Mucosa of rectum (tissue), 2 donors: ENCODE measurements around the gene SORBS2.

Source experiments
- H3K27ac ChIP-seq, 2 donors: one replicate each; pipeline ENCODE4 v1.7.0; 2013; ENCODE audit warnings: inconsistent platforms in 2 of 2, low read depth in 2 of 2, low read length in 2 of 2
- H3K27me3 ChIP-seq, 2 donors: one replicate each; pipeline ENCODE4 v1.7.0; 2013; ENCODE audit warnings: low read length in 2 of 2; ENCODE audit not compliant: control insufficient read depth in 2 of 2, insufficient read depth in 2 of 2
- H3K36me3 ChIP-seq, 2 donors: one replicate each; pipeline ENCODE4 v1.7.0; 2013; ENCODE audit warnings: low read length in 2 of 2; ENCODE audit not compliant: control insufficient read depth in 2 of 2, insufficient read depth in 2 of 2
- H3K4me1 ChIP-seq, 2 donors: one replicate each; pipeline ENCODE4 v1.7.0; 2013; ENCODE audit warnings: low read length in 2 of 2, mild to moderate bottlenecking in 1 of 2; ENCODE audit not compliant: control insufficient read depth in 2 of 2, insufficient read depth in 2 of 2
- H3K4me3 ChIP-seq, 2 donors: one replicate each; pipeline ENCODE4 v1.7.0; 2013; ENCODE audit warnings: low read length in 2 of 2
- H3K9ac ChIP-seq, 2 donors: one replicate each; pipeline ENCODE4 v1.7.0; 2013; ENCODE audit warnings: low read length in 2 of 2, low read depth in 1 of 2, mild to moderate bottlenecking in 1 of 2
- H3K9me3 ChIP-seq, 2 donors: one replicate each; pipeline ENCODE4 v1.7.0; 2013; ENCODE audit warnings: low read length in 2 of 2; ENCODE audit not compliant: control insufficient read depth in 2 of 2
- donor health status: healthy.
- donor health status: Normal muscosa, but diverticular disease.

The SORBS2 gene

DNA sequence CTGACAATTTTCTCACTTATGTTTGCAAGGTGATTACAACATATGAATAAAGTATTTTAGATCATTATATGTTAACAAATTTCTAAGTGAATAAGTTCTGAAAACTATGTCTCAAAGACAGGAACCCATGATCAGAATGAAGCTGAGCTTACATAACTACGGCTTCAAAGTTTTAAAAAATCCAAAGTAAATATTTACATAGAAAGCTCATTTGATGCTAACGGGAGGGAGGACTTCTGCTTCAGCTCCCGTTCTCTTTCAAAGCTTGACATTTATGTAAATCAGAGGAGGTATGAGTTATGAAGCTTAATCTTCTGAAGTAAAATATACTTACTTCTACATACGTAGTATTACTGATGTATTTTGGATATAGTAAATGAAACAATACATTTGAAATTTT is 203.8 kb downstream of the SORBS2 start:
- no peak overlapping the region for H3K4me3 ChIP-seq
- H3K27me3 ChIP-seq, result no peaks in the 10 kb centered on the region
- peaks cover 5 to 9% of the 10 kb centered on the region in 2 donors for H3K36me3 ChIP-seq
- no peaks in the 10 kb centered on the region for H3K9me3 ChIP-seq
- no peaks in the 10 kb centered on the region for H3K4me1 ChIP-seq
- no peak overlapping the region for H3K27ac ChIP-seq
- no peak overlapping the region for H3K9ac ChIP-seq

DNA sequence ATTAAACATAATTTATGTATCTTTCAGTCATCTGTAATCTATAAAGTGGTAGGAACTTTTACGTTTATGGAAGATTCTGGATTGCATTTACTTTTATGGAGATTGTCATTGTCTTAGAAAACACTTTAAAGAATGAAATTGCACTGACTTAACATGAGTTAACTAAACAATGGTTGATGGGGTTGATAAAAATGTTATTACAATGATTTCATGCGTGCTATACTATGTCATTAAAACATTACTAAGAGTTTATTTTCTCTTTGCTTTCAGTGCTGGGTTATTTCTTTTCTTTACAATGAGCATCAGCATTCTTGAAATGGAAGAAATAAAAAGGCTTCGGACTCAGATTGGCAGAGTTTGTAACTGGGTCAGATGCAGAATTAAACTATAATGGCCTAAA is 209.6 kb downstream of the SORBS2 start:
- Histone ChIP-seq H3K27me3 (no peaks in the 10 kb centered on the region), H3K36me3 (peaks cover 4 to 5% of the 10 kb centered on the region in 2 donors), H3K4me1 (no peaks in the 10 kb centered on the region), H3K9me3 (no peaks in the 10 kb centered on the region), H3K4me3 (no peak overlapping the region), H3K9ac (no peak overlapping the region), H3K27ac (no peak overlapping the region)

DNA sequence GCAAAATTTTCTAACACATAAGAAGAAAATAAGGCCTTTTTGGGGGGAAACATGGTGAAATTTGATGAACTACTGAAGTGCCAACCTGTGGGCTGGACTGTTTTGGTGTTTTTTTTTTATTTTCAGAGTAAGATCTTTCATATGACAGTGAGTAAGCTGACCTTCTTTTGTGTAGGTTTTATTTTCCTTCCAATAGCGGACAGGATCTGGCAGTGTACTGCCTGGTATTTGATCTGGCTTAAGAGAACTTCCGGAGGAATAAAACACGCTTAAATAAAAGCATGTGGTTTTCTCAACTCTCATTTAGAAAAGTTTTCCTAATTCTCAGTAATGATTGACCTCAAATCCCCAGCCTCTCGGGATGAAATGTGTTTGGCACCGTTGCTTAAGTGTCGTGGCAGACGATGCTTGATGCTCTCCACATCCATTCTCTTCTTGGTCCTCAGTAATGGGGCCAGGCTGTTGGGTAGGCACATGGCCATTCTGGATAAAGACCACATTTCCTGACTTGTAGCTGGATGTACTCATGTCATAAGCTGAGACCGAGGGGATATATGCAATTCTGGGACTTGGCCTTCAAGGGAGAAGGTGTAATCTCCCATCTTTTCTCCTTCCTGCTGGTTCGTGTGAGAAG is 211.1 kb downstream of the SORBS2 start:
- H3K27me3 ChIP-seq, result no peaks in the 10 kb centered on the region
- H3K9me3 ChIP-seq, result no peaks in the 10 kb centered on the region
- no peak overlapping the region for H3K4me3 ChIP-seq
- no peak overlapping the region for H3K27ac ChIP-seq
- H3K36me3 ChIP-seq, result no peaks in the 10 kb centered on the region
- no peak overlapping the region for H3K9ac ChIP-seq
- no peaks in the 10 kb centered on the region for H3K4me1 ChIP-seq

- Histone ChIP-seq H3K9ac (no peak overlapping the region), H3K9me3 (no peaks in the 10 kb centered on the region), H3K4me1 (no peaks in the 10 kb centered on the region), H3K27me3 (no peaks in the 10 kb centered on the region), H3K27ac (no peak overlapping the region), H3K4me3 (no peak overlapping the region), H3K36me3 (no peaks in the 10 kb centered on the region)
Measured at GRCh38 chr4:185599553-185600243, 212.3 kb downstream of the SORBS2 start.

GRCh38 chr4:185598846-185599552 is 213.0 kb downstream of the SORBS2 start:
- no peak overlapping the region for H3K4me3 ChIP-seq
- no peak overlapping the region for H3K27ac ChIP-seq
- H3K4me1 ChIP-seq, result no peaks in the 10 kb centered on the region
- no peaks in the 10 kb centered on the region for H3K27me3 ChIP-seq
- no peaks in the 10 kb centered on the region for H3K36me3 ChIP-seq
- H3K9ac ChIP-seq, result no peak overlapping the region
- no peaks in the 10 kb centered on the region for H3K9me3 ChIP-seq

- Histone ChIP-seq H3K27me3 (no peaks in the 10 kb centered on the region), H3K9me3 (no peaks in the 10 kb centered on the region), H3K36me3 (no peaks in the 10 kb centered on the region), H3K27ac (no peak overlapping the region), H3K9ac (no peak overlapping the region), H3K4me1 (no peaks in the 10 kb centered on the region), H3K4me3 (no peak overlapping the region)
Measured at GRCh38 chr4:185597532-185598188, 214.3 kb downstream of the SORBS2 start.

DNA sequence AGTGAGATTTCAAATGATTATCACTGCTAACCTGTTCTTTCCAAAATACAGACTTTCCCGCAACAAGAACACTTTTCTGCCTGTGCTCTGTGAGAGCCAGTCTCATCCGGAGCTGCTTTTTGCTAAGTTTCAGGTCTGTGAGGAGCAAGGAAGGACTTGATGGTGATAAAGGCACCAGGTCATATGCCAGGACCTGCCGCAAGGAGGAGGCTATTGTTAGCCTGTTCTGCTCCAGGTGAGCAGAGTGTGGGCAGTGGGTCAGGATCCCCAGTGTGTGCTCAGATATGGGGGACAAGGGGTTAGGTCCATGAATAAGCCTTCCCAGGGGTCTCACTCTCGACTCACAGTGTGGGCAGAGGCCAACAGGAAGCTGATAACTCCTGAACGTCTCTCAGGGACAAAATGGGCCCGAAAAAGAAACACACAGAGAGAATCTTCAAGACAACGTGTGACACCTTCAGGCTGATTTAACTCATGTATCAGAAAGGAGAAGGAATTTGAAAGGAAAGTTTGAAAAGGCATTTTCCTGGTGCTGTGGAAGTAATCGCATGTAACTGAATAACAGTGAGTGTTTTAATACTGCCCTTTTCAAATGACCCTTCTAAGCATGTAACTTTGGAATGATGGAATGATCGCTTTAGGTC is 219.0 kb downstream of the SORBS2 start:
- no peak overlapping the region for H3K27ac ChIP-seq
- H3K4me1 ChIP-seq, result no peaks in the 10 kb centered on the region
- no peak overlapping the region for H3K4me3 ChIP-seq
- no peak overlapping the region for H3K9ac ChIP-seq
- no peaks in the 10 kb centered on the region for H3K27me3 ChIP-seq
- no peaks in the 10 kb centered on the region for H3K36me3 ChIP-seq
- no peaks in the 10 kb centered on the region for H3K9me3 ChIP-seq

DNA sequence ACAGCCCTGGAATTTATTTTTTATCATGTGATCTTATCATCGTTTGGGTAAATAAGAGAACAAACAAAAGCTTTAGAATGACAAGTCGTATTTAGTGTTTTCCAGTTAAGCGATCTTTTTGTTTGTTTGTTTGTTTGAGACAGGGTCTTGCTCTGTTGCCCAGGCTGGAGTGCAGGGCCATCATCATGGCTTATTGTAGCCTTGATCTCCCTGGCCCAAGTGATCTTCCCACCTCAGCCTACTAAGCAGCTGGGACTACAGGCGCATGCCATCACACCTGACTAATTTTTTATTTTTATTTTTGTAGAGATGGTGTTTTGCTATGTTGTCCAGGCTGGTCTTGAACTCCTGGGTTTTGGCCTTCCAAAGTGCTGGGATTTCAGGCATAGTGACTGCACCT is 219.6 kb downstream of the SORBS2 start:
- Histone ChIP-seq H3K9ac (no peak overlapping the region), H3K27me3 (no peaks in the 10 kb centered on the region), H3K4me1 (no peaks in the 10 kb centered on the region), H3K27ac (no peak overlapping the region), H3K4me3 (no peak overlapping the region), H3K9me3 (no peaks in the 10 kb centered on the region), H3K36me3 (no peaks in the 10 kb centered on the region)

DNA sequence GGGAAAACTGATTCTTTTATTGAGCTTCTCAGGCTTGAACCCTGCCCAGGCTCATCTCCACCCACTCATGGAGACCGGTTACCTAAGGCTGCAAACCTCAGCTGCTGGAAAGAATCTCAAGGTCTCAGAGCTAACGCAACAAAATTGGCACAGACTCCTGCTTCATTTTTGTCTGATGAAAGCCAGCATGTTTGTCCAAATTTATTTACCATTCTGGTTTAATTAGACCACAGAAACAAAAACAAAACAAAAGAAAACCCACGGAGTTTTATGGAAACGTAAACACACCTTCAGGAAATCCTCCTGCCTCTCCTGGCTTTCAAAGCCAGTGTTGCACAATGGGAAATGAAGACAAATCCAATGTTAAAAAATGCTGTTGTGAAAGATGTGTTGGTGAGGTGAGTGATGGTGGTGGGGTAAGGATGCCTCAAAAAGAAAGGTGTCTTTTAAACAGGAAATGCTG is 220.3 kb downstream of the SORBS2 start:
- H3K9me3 ChIP-seq, result no peaks in the 10 kb centered on the region
- H3K4me1 ChIP-seq, result no peaks in the 10 kb centered on the region
- no peaks in the 10 kb centered on the region for H3K36me3 ChIP-seq
- no peak overlapping the region for H3K4me3 ChIP-seq
- no peak overlapping the region for H3K9ac ChIP-seq
- H3K27ac ChIP-seq, result no peak overlapping the region
- no peaks in the 10 kb centered on the region for H3K27me3 ChIP-seq
